ENCODE data around the gene SH3BP4. TPM values are rescaled to one million over a fixed set of nuclear protein-coding genes. Genes with fewer than 3 reads are reported as not detected.

SH3BP4 gene
- total RNA-seq, 4 donors from 2014 or later = 7.5 to 24.9 (median 19.5) TPM

GRCh38 chr2:235006461-235006860, 54.6 kb downstream of the SH3BP4 start:
- H3K27me3 ChIP-seq = no peaks in the 10 kb centered on the region
- H3K27ac ChIP-seq = peak overlapping the region in 1 of 4 donors; percentile 21
- TF ChIP-seq EP300 (IDR thresholded peaks at IDR 0.05; ENCODE audit: low read depth) = no peak
- no peak for TF ChIP-seq POLR2A (IDR thresholded peaks at IDR 0.05)
- TF ChIP-seq POLR2AphosphoS5 (IDR thresholded peaks at IDR 0.05) = no peak
- no peak for TF ChIP-seq CTCF (IDR thresholded peaks at IDR 0.05)
- no peak overlapping the region for H3K4me3 ChIP-seq
- WGBS, 2 donors (ENCODE audit: low coverage in 1 of 2) = 93% methylated on average over 10 of the region's 10 CpGs; no CpG with 5 or more reads in 1 of the 2 donors
- intact Hi-C loops (cut with DNase I; ENCODE audit: low total_unique reads) (no loop called here), in situ Hi-C loops (cut with MboI; ENCODE audit: low pct_ligation_motif_present in 1 of 4, low pct_unique_long_range_greater_than_20kb in 1 of 4, low sequenced_read_pairs in 3 of 4) (no loop called here)
- H3K4me1 ChIP-seq = peaks cover 21 to 63% (median 50%) of the 10 kb centered on the region in 4 donors
- no peak for DNase-seq
- H3K9me3 ChIP-seq = no peaks in the 10 kb centered on the region
- no peaks in the 10 kb centered on the region for H3K36me3 ChIP-seq

- no peak for DNase-seq
- H3K27ac ChIP-seq = peak overlapping the region in 1 of 4 donors; percentile 77
- intact Hi-C loops (cut with DNase I; ENCODE audit: low total_unique reads) = no loop called here
- no peaks in the 10 kb centered on the region for H3K36me3 ChIP-seq
- in situ Hi-C loops (cut with MboI; ENCODE audit: low pct_ligation_motif_present in 1 of 4, low pct_unique_long_range_greater_than_20kb in 1 of 4, low sequenced_read_pairs in 3 of 4) = no loop called here
- WGBS, 2 donors (ENCODE audit: low coverage in 1 of 2) = 68% methylated on average over 6 of the region's 6 CpGs; no CpG with 5 or more reads in 1 of the 2 donors
- H3K4me1 ChIP-seq = peaks cover 17 to 58% (median 45%) of the 10 kb centered on the region in 4 donors
- H3K27me3 ChIP-seq = no peaks in the 10 kb centered on the region
- no peak for TF ChIP-seq POLR2A (IDR thresholded peaks at IDR 0.05)
- TF ChIP-seq POLR2AphosphoS5 (IDR thresholded peaks at IDR 0.05) = no peak
- no peak for TF ChIP-seq EP300 (IDR thresholded peaks at IDR 0.05; ENCODE audit: low read depth)
- TF ChIP-seq CTCF (IDR thresholded peaks at IDR 0.05) = no peak
- no peak overlapping the region for H3K4me3 ChIP-seq
- H3K9me3 ChIP-seq = no peaks in the 10 kb centered on the region
These were observed 55.2 kb downstream of the SH3BP4 start for GRCh38 chr2:235006986-235007385.

- intact Hi-C loops (cut with DNase I; ENCODE audit: low total_unique reads) = no loop called here
- WGBS, 2 donors (ENCODE audit: low coverage in 1 of 2) = 75% methylated on average over 25 of the region's 25 CpGs; no CpG with 5 or more reads in 1 of the 2 donors
These were observed 56.0 kb downstream of the SH3BP4 start for GRCh38 chr2:235007664-235008457.

More at GRCh38 chr2:235007664-235008457, 56.0 kb downstream of the SH3BP4 start:
- Histone ChIP-seq H3K4me3 (no peak overlapping the region), H3K27me3 (no peaks in the 10 kb centered on the region), H3K27ac (peak overlapping the region; percentile 49 to 77 (median 59)), H3K4me1 (peaks cover 15 to 49% (median 42%) of the 10 kb centered on the region in 4 donors), H3K36me3 (no peaks in the 10 kb centered on the region), H3K9me3 (no peaks in the 10 kb centered on the region)
- TF ChIP-seq POLR2AphosphoS5 (IDR thresholded peaks at IDR 0.05) (no peak), CTCF (IDR thresholded peaks at IDR 0.05) (no peak), EP300 (IDR thresholded peaks at IDR 0.05; ENCODE audit: low read depth) (no peak), POLR2A (IDR thresholded peaks at IDR 0.05) (no peak)
- no peak for DNase-seq
- in situ Hi-C loops (cut with MboI; ENCODE audit: low pct_ligation_motif_present in 1 of 4, low pct_unique_long_range_greater_than_20kb in 1 of 4, low sequenced_read_pairs in 3 of 4) = no loop called here

Data from transverse colon (tissue), 4 donors.